Measurements from ENCODE around the gene MYBPC2. TPM values are rescaled to one million over a fixed set of nuclear protein-coding genes. Genes with fewer than 3 reads are reported as not detected.

Gene MYBPC2
- total RNA-seq, 2 experiments from 2014 or later: 0.08 TPM; not detected in 1

DNA sequence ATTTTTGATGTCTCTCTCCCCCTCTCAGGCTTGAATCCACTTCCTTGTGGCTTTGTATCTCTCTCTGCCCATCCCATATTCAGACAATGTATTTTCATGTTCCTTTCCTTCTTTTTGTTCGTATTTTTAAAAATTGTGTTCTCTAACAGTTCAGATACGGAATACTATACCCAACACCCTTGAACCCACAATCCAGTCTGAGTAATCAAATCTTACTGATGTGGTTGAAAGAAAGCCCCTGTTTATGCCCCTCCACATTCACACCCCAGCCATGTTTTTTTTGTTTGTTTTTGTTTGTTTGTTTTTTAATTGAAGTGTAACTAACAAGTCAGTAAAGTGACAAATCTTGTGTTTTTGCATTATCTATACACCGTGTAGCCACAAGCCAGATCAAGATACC lies 12.6 kb upstream of the MYBPC2 start:
- Mint-ChIP-seq H3K27ac (no peak overlapping the region), H3K4me3 (no peak overlapping the region), H3K27me3 (peaks cover 37% of the 10 kb centered on the region), H3K9me3 (no peaks in the 10 kb centered on the region), H3K4me1 (ENCODE audit: low read depth) (peaks cover 5% of the 10 kb centered on the region), H3K36me3 (ENCODE audit: low read depth) (no peaks in the 10 kb centered on the region)
- ChIA-PET CTCF (no interaction called here), POLR2A (no interaction called here)
- H3K27ac ChIP-seq (ENCODE audit: low read depth in 1 of 2, low read length in 2 of 2): no peak overlapping the region
- intact Hi-C loops (cut with DNase I, micrococcal nuclease): no loop called here
- peaks cover 0 to 9% of the 10 kb centered on the region in 2 experiments for H3K9me3 ChIP-seq (ENCODE audit: control insufficient read depth in 1 of 2, insufficient read depth in 1 of 2, low read length in 2 of 2)
- peaks cover 19 to 20% of the 10 kb centered on the region in 2 experiments for H3K27me3 ChIP-seq (ENCODE audit: control insufficient read depth in 1 of 2, insufficient read depth in 2 of 2, low read length in 2 of 2)
- H3K4me3 ChIP-seq (ENCODE audit: low read length): no peak overlapping the region
- H3K4me1 ChIP-seq (ENCODE audit: insufficient read depth, low read length): peaks cover 2% of the 10 kb centered on the region
- no peaks in the 10 kb centered on the region for H3K36me3 ChIP-seq (ENCODE audit: insufficient read depth, low read length)
- TF ChIP-seq, protein P1, sequence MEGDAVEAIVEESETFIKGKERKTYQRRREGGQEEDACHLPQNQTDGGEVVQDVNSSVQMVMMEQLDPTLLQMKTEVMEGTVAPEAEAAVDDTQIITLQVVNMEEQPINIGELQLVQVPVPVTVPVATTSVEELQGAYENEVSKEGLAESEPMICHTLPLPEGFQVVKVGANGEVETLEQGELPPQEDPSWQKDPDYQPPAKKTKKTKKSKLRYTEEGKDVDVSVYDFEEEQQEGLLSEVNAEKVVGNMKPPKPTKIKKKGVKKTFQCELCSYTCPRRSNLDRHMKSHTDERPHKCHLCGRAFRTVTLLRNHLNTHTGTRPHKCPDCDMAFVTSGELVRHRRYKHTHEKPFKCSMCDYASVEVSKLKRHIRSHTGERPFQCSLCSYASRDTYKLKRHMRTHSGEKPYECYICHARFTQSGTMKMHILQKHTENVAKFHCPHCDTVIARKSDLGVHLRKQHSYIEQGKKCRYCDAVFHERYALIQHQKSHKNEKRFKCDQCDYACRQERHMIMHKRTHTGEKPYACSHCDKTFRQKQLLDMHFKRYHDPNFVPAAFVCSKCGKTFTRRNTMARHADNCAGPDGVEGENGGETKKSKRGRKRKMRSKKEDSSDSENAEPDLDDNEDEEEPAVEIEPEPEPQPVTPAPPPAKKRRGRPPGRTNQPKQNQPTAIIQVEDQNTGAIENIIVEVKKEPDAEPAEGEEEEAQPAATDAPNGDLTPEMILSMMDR (IDR thresholded peaks at IDR 0.05): no peak
- no peak for DNase-seq
- ATAC-seq (ENCODE audit: poor library complexity): no peak

DNA sequence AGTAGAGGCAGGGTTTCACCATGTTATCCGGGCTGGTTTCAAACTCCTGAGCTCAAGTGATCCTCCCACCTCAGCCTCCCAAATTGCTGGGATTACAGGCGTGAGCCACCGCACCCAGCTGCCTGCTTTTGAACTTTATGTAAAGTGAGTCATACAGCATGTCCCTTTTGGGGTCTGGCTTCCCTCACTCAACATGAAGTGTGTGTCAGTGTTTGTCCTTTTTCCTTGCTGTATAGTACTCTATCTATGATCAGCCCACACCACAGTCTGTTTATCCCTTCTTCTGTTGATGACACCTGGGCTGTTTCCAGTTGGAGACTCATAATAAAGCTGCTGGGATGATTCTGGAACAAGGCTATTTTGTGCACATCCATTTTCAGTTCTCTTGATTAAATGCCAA lies 11.9 kb upstream of the MYBPC2 start:
- peaks cover 0 to 9% of the 10 kb centered on the region in 2 experiments for H3K9me3 ChIP-seq (ENCODE audit: control insufficient read depth in 1 of 2, insufficient read depth in 1 of 2, low read length in 2 of 2)

DNA sequence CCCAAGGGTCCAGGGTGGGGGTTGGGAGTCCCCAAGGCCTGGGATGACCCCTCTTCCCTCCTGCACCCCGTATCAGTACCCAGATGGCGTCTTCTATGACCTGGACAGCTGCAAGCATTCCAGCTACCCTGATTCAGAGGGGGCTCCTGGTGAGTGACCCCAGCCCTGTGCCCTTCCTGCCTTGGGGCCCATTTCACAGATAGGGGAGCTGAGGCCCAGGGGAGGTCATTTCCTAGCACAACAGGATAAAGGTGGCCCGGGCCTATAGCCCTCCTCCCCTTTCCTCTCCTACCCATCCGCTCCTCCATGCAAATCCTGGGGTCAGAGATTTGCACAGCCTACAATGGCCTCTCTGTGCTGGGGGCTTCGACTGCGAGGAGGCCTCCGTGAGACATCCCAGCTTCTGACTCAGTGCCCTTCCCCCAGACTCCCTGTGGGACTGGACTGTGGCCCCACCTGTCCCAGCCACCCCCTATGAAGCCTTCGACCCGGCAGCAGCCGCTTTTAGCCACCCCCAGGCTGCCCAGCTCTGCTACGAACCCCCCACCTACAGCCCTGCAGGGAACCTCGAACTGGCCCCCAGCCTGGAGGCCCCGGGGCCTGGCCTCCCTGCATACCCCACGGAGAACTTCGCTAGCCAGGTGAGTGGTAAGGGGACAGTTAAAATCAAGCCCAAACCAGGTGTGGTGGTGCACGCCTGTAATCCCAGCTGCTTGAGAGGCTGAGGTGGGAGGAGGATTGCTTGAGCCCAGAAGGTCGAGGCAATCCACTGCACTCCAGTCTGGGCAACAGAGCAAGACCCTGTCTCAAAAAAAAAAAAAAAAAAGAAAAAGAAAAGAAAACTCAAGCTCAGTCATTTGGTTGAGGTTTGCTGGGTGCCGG lies 10.1 kb upstream of the MYBPC2 start:
- H3K27me3 Mint-ChIP-seq: peaks cover 37% of the 10 kb centered on the region
- peaks cover 3% of the 10 kb centered on the region for H3K4me1 ChIP-seq (ENCODE audit: insufficient read depth, low read length)
- peaks cover 19 to 20% of the 10 kb centered on the region in 2 experiments for H3K27me3 ChIP-seq (ENCODE audit: control insufficient read depth in 1 of 2, insufficient read depth in 2 of 2, low read length in 2 of 2)
- no peak overlapping the region for H3K4me3 ChIP-seq (ENCODE audit: low read length)
- CTCF ChIA-PET: no interaction called here
- peaks cover 5% of the 10 kb centered on the region for H3K4me1 Mint-ChIP-seq (ENCODE audit: low read depth)
- TF ChIP-seq, protein P1 (IDR thresholded peaks at IDR 0.05): no peak
- peaks cover 0 to 9% of the 10 kb centered on the region in 2 experiments for H3K9me3 ChIP-seq (ENCODE audit: control insufficient read depth in 1 of 2, insufficient read depth in 1 of 2, low read length in 2 of 2)
- no peaks in the 10 kb centered on the region for H3K36me3 Mint-ChIP-seq (ENCODE audit: low read depth)
- no peak overlapping the region for H3K27ac ChIP-seq (ENCODE audit: low read depth in 1 of 2, low read length in 2 of 2)
- ATAC-seq (ENCODE audit: poor library complexity) (no peak), DNase-seq (no peak)
- intact Hi-C loops (cut with DNase I, micrococcal nuclease): no loop called here
- no peaks in the 10 kb centered on the region for H3K36me3 ChIP-seq (ENCODE audit: insufficient read depth, low read length)
- H3K4me3 Mint-ChIP-seq: no peak overlapping the region
- no peaks in the 10 kb centered on the region for H3K9me3 Mint-ChIP-seq
- no peak overlapping the region for H3K27ac Mint-ChIP-seq
- POLR2A ChIA-PET: no interaction called here

More for the DNA sequence above, 11.9 kb upstream of the MYBPC2 start:
- intact Hi-C loops (cut with DNase I, micrococcal nuclease): no loop called here
- H3K9me3 Mint-ChIP-seq: no peaks in the 10 kb centered on the region
- ATAC-seq (ENCODE audit: poor library complexity) (no peak), DNase-seq (no peak)
- Histone ChIP-seq H3K27ac (ENCODE audit: low read depth in 1 of 2, low read length in 2 of 2) (no peak overlapping the region), H3K4me3 (ENCODE audit: low read length) (no peak overlapping the region), H3K27me3 (ENCODE audit: control insufficient read depth in 1 of 2, insufficient read depth in 2 of 2, low read length in 2 of 2) (peaks cover 19 to 20% of the 10 kb centered on the region in 2 experiments), H3K36me3 (ENCODE audit: insufficient read depth, low read length) (no peaks in the 10 kb centered on the region), H3K4me1 (ENCODE audit: insufficient read depth, low read length) (no peaks in the 10 kb centered on the region)
- peaks cover 37% of the 10 kb centered on the region for H3K27me3 Mint-ChIP-seq
- H3K4me3 Mint-ChIP-seq: no peak overlapping the region
- H3K4me1 Mint-ChIP-seq (ENCODE audit: low read depth): peaks cover 5% of the 10 kb centered on the region
- TF ChIP-seq, protein P1 (IDR thresholded peaks at IDR 0.05): no peak
- no peak overlapping the region for H3K27ac Mint-ChIP-seq
- H3K36me3 Mint-ChIP-seq (ENCODE audit: low read depth): no peaks in the 10 kb centered on the region
- ChIA-PET POLR2A (no interaction called here), CTCF (no interaction called here)
